ENCODE results near the gene STRADA. TPM values are rescaled to one million over a fixed set of nuclear protein-coding genes. Genes with fewer than 3 reads are reported as not detected.

The STRADA gene
- total and polyA plus RNA-seq, 2 of the 8 experiments (the other 6 are each of a cell fraction or from before 2014, with no cell fraction given), result 35.6 to 43.3 TPM

GRCh38 chr17:63707151-63707550 is 34.4 kb downstream of the STRADA start:
- no peaks in the 10 kb centered on the region for H3K9me3 ChIP-seq (ENCODE audit: insufficient read depth in 2 of 2, low read depth in 1 of 2, low read length in 1 of 2)
- peaks cover 4 to 9% of the 10 kb centered on the region in 2 experiments for H4K20me1 ChIP-seq (replicated peaks in 1 of 2; ENCODE audit: control insufficient read depth in 1 of 2, insufficient read depth in 2 of 2, low read length in 2 of 2)
- ChIA-PET POLR2A (ENCODE audit: partially characterized antibody) (interaction anchor here (0.8 to 1.6 kb wide), 2 partner anchors 9 to 107 kb away, joined by 3 read pairs; no protein-coding TSS in a partner anchor), CTCF (ENCODE audit: partially characterized antibody) (interaction anchor here (0.6 to 7.0 kb wide), 3 partner anchors 11 to 185 kb away, joined by 4 to 65 read pairs (median 4); no protein-coding TSS in a partner anchor)
- H3K4me1 ChIP-seq (replicated peaks in 1 of 4; ENCODE audit: control insufficient read depth in 3 of 4, insufficient read depth in 4 of 4, low read length in 3 of 4), result peaks cover 0 to 3% (median under 1%) of the 10 kb centered on the region in 4 experiments; a peak in 3 of 7 replicates
- no peak overlapping the region for H3K23ac ChIP-seq (ENCODE audit: insufficient read length)
- 92% methylated on average over 11 of the region's 11 CpGs; no CpG with 5 or more reads in 1 of the 2 experiments for WGBS, 2 experiments (ENCODE audit: extremely low coverage in 1 of 2, insufficient coverage in 1 of 2, insufficient read length in 1 of 2, insufficient replicate concordance in 2 of 2, low coverage in 1 of 2, low lambda C conversion rate in 2 of 2, missing lambda C conversion rate in 1 of 2)
- H4K91ac ChIP-seq (replicated peaks; ENCODE audit: insufficient read length, low read length), result no peak overlapping the region
- H2BK15ac ChIP-seq (ENCODE audit: low read length), result no peak overlapping the region
- H2BK20ac ChIP-seq (ENCODE audit: low read length), result no peak overlapping the region
- H3K79me2 ChIP-seq (ENCODE audit: control insufficient read depth in 1 of 2, insufficient read depth in 2 of 2, low read length in 2 of 2), result no peaks in the 10 kb centered on the region; a peak in 1 of 4 replicates
- no peak for DNase-seq (ENCODE audit: low read depth in 1 of 2, low spot score in 2 of 2)
- TF ChIP-seq KDM4A (IDR thresholded peaks at IDR 0.05; ENCODE audit: low read depth, low read length, severe bottlenecking) (no peak), SP2 (IDR thresholded peaks at IDR 0.05; ENCODE audit: low read length) (no peak), SAP30 (IDR thresholded peaks at IDR 0.05; ENCODE audit: insufficient read depth, insufficient replicate concordance, low read length) (no peak), POLR2A (IDR thresholded peaks at IDR 0.05; ENCODE audit: control extremely low read depth in 1 of 2, low read depth in 2 of 2, low read length in 2 of 2) (no peak), KDM1A (IDR thresholded peaks at IDR 0.05; ENCODE audit: borderline replicate concordance, low read length) (no peak), TEAD4 (IDR thresholded peaks at IDR 0.05; ENCODE audit: low read depth, low read length) (no peak), RBBP5 (IDR thresholded peaks at IDR 0.05; ENCODE audit: borderline replicate concordance, low read depth, low read length) (no peak), NANOG (IDR thresholded peaks at IDR 0.05; ENCODE audit: insufficient read depth, low read depth, low read length, poor library complexity, severe bottlenecking) (no peak), CBX5 (IDR thresholded peaks at IDR 0.05; ENCODE audit: low read depth, low read length) (no peak), POU5F1 (IDR thresholded peaks at IDR 0.05; ENCODE audit: low read depth, low read length) (no peak), MAFK (IDR thresholded peaks at IDR 0.05; ENCODE audit: low read depth, low read length) (no peak)
- no peak overlapping the region; the same call in 1 of the 2 replicates for H4K8ac ChIP-seq (ENCODE audit: extremely low read depth, insufficient read depth, low read length)
- H3K4me3 ChIP-seq (ENCODE audit: extremely low read depth in 1 of 4, insufficient read depth in 2 of 4, low read depth in 3 of 4, low read length in 4 of 4), result no peak overlapping the region
- H3K4me2 ChIP-seq (ENCODE audit: insufficient read depth in 1 of 2, low read depth in 2 of 2, low read length in 2 of 2), result no peak overlapping the region
- H3K4ac ChIP-seq (replicated peaks; ENCODE audit: insufficient read length, low read depth, low read length), result no peak overlapping the region
- 0 out of 2 replicates have a peak, but pooled peaks cover 3% of the 10 kb centered on the region for H3K79me1 ChIP-seq (ENCODE audit: low read depth, low read length)
- H3K56ac ChIP-seq (replicated peaks; ENCODE audit: insufficient read length, low read depth, low read length), result no peak overlapping the region
- H3K23me2 ChIP-seq (ENCODE audit: low read depth, low read length), result no peaks in the 10 kb centered on the region
- no peak overlapping the region for H2BK120ac ChIP-seq (replicated peaks; ENCODE audit: low read depth, low read length)
- H3K14ac ChIP-seq (ENCODE audit: insufficient read length), result no peak overlapping the region
- H3K9ac ChIP-seq (replicated peaks in 1 of 4; ENCODE audit: extremely low read depth in 1 of 4, low read depth in 3 of 4, low read length in 3 of 4), result no peak overlapping the region
- H2AFZ ChIP-seq (ENCODE audit: low read length), result no peak overlapping the region
- peaks cover 4 to 20% (median 10%) of the 10 kb centered on the region in 4 experiments; a peak in 6 of 8 replicates for H3K36me3 ChIP-seq (ENCODE audit: control insufficient read depth in 2 of 4, insufficient read depth in 4 of 4, low read length in 3 of 4)
- no peak overlapping the region for H3K18ac ChIP-seq (ENCODE audit: extremely low read depth, low read length)
- no peak overlapping the region for H2BK5ac ChIP-seq (ENCODE audit: low read depth, low read length)
- no peaks in the 10 kb centered on the region for H3K27me3 ChIP-seq (replicated peaks in 1 of 4; ENCODE audit: control insufficient read depth in 3 of 4, extremely low read depth in 1 of 4, insufficient read depth in 3 of 4, low read length in 3 of 4)
- H4K5ac ChIP-seq (ENCODE audit: insufficient read length, low read depth, low read length), result no peak overlapping the region
- no peak overlapping the region for H2BK12ac ChIP-seq (ENCODE audit: low read depth, low read length)
- FAIRE-seq, result no peak
- no peak overlapping the region for H2AK5ac ChIP-seq (ENCODE audit: low read depth, low read length)
- H3K27ac ChIP-seq (ENCODE audit: low read depth, low read length), result no peak overlapping the region

Measured in H1 (cell line).